OCI-LY3 (cell line): ENCODE results near the gene CYP26B1.

Experiments
- H2AFZ ChIP-seq: fragments of 200-600, 300-600 bp; shearing (Covaris generic); 2 replicates; pipeline ENCODE4 v1.6.0; 2014; ENCODE audit warnings: antibody characterized with exemption, low read depth, low read length
- H3K27ac ChIP-seq: fragments of 200-600, 300-600 bp; sonication (generic); 2 replicates; pipeline ENCODE4 v1.5.1; 2014; ENCODE audit warnings: mild to moderate bottlenecking, low read length, moderate library complexity, mixed read lengths
- H3K27me3 ChIP-seq: fragments of 200-600, 300-600 bp; sonication (generic); 2 replicates; pipeline ENCODE4 v1.6.1; 2014; ENCODE audit warnings: low read depth, low read length, mixed read lengths
- H3K36me3 ChIP-seq: fragments of 200-600, 300-600 bp; sonication (generic); replicated peaks from 2 replicates; pipeline ENCODE3; 2014; ENCODE audit warnings: low read depth, low read length, mixed read lengths
- H3K4me1 ChIP-seq: fragments of 300-600, 200-600 bp; sonication (generic); 2 replicates; pipeline ENCODE4 v1.6.1; 2014; ENCODE audit warnings: low read length, mixed read lengths
- H3K4me2 ChIP-seq: fragments of 200-600, 300-600 bp; sonication (generic); 2 replicates; pipeline ENCODE4 v1.6.1; 2014; ENCODE audit warnings: low read length, mixed read lengths
- H3K4me3 ChIP-seq: fragments of 300-600, 200-600 bp; sonication (generic); 2 replicates; pipeline ENCODE4 v1.5.1; 2014; ENCODE audit warnings: antibody characterized with exemption, mild to moderate bottlenecking, low read length, moderate library complexity
- H3K79me2 ChIP-seq: fragments of 300-600, 200-600 bp; shearing (Covaris generic); 2 replicates; pipeline ENCODE4 v1.6.1; 2014; ENCODE audit warnings: mild to moderate bottlenecking, low read length, mixed read lengths
- H3K9ac ChIP-seq: fragments of 300-600, 200-600 bp; shearing (Covaris generic); 2 replicates; pipeline ENCODE4 v1.6.0; 2014; ENCODE audit warnings: mild to moderate bottlenecking, low read length, moderate library complexity
- H3K9me3 ChIP-seq: fragments of 200-600, 300-600 bp; shearing (Covaris generic); 2 replicates; pipeline ENCODE4 v1.6.1; 2014; ENCODE audit warnings: low read length, mixed read lengths; ENCODE audit not compliant: insufficient read depth
- H4K20me1 ChIP-seq: fragments of 200-600, 300-600 bp; sonication (generic); 2 replicates; pipeline ENCODE4 v1.6.1; 2016; ENCODE audit warnings: low read length, mixed read lengths; ENCODE audit not compliant: insufficient read depth
- EZH2phosphoT487 ChIP-seq: fragments of 200-600 bp; shearing (Covaris generic); IDR thresholded peaks from 2 replicates; pipeline ENCODE4 v1.6.1; 2018; ENCODE audit warnings: antibody characterized with exemption, mixed run types, low read depth
- TF ChIP-seq, protein P1 (sequence below): fragments of 200-600, 300-600 bp; sonication (generic); IDR thresholded peaks from 2 replicates; pipeline ENCODE4 v1.5.1; 2014; ENCODE audit warnings: antibody characterized with exemption, low read length, low read depth

Gene CYP26B1

DNA sequence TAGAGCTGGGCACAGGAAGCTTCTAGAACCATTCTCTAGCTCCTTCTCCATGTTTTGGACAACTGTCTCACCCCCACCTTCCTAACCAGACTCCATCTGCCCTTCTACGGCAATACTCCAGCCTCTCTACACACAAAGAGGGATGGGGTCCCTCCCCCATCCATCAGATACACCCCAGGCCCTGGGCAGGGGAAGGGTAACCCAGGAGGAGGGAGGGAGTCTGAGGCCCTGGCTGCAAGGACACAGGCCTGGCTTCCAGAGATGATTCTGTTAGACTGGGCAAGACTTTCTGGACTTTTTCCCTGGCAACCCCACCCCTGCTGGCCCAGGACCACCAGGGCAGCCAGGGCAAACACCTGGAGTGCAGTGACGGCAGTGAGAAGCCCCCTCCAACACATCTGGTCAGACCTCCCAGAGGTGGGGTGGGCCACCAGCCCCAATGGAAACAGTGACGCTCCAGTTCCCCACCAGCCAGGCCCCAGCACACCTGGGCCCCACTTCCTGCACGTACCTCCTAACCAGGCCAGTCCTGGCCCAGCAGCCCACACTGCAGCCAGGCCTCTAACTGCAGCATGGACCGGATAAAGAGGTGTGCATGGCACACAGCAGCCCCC, 6.5 kb downstream of the CYP26B1 start:
- Histone ChIP-seq H3K4me3 (no peak overlapping the region), H3K9me3 (no peaks in the 10 kb centered on the region), H3K36me3 (no peaks in the 10 kb centered on the region), H3K4me2 (no peak overlapping the region), H3K27ac (no peak overlapping the region), H3K9ac (no peak overlapping the region), H4K20me1 (no peaks in the 10 kb centered on the region), H3K79me2 (no peaks in the 10 kb centered on the region), H3K4me1 (no peaks in the 10 kb centered on the region), H2AFZ (no peak overlapping the region), H3K27me3 (no peaks in the 10 kb centered on the region)
- no peak for TF ChIP-seq EZH2phosphoT487
- TF ChIP-seq, protein P1, sequence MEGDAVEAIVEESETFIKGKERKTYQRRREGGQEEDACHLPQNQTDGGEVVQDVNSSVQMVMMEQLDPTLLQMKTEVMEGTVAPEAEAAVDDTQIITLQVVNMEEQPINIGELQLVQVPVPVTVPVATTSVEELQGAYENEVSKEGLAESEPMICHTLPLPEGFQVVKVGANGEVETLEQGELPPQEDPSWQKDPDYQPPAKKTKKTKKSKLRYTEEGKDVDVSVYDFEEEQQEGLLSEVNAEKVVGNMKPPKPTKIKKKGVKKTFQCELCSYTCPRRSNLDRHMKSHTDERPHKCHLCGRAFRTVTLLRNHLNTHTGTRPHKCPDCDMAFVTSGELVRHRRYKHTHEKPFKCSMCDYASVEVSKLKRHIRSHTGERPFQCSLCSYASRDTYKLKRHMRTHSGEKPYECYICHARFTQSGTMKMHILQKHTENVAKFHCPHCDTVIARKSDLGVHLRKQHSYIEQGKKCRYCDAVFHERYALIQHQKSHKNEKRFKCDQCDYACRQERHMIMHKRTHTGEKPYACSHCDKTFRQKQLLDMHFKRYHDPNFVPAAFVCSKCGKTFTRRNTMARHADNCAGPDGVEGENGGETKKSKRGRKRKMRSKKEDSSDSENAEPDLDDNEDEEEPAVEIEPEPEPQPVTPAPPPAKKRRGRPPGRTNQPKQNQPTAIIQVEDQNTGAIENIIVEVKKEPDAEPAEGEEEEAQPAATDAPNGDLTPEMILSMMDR, result no peak

DNA sequence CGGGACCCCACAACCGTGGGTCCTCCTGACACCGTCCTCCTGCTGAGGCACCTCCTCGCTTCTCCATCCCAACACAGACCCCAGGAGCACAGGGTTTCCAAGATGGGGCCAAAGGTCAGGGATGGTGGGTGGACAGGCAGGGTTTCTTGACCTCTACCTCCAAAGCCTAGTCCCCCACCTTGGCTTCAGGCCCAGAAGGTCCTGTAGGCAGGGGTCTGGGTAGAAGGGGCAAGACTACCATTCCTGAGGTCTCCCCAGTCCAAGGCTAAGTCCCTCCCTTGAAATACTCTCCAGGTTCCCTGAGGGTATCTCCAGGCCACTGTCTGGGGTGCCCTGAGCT, 7.1 kb downstream of the CYP26B1 start:
- no peak overlapping the region for H3K27ac ChIP-seq
- H3K4me1 ChIP-seq, result no peaks in the 10 kb centered on the region
- no peak for TF ChIP-seq EZH2phosphoT487
- TF ChIP-seq, protein P1, result no peak
- no peaks in the 10 kb centered on the region for H3K9me3 ChIP-seq
- H3K27me3 ChIP-seq, result no peaks in the 10 kb centered on the region
- no peaks in the 10 kb centered on the region for H4K20me1 ChIP-seq
- no peaks in the 10 kb centered on the region for H3K79me2 ChIP-seq
- no peak overlapping the region for H3K9ac ChIP-seq
- no peak overlapping the region for H3K4me3 ChIP-seq
- no peak overlapping the region for H3K4me2 ChIP-seq
- H2AFZ ChIP-seq, result no peak overlapping the region
- no peaks in the 10 kb centered on the region for H3K36me3 ChIP-seq

DNA sequence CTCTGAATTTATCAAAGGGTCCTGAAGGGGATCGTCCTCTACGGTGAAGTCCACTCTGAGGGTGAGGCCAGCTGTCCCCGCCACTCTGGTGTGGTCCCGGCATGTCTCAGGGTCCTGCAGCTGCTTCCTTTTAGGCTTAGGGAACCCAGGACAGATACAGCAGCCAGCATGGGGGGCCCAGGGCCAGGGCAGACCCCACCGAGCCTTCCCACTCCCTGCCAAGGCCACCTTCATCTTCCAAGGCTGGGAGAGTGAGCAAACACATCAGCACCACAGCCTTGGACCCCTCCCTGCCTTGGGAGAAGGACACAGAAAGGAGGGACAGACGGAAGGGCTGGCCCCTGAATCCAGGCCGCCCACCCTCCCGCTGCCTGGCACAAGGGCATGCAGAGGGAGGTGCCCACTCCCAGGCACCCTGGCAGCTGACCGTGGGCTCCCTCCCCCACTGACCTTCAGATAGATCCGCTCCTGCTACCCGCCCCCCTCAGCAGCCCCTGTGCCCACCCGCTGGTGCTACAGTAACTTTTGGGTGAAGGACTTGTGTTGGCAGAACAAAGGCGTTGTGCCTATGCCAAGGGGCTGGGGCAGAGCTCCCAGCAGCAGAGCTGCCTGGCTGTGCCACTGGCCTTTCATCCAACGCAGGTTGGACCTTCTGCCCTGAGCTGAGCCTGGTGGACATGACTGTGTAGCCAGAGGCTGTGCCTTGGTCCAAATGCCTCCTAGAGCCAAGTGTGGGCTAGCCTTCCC, 7.6 kb downstream of the CYP26B1 start:
- Histone ChIP-seq H3K27me3 (no peaks in the 10 kb centered on the region), H3K4me2 (no peak overlapping the region), H2AFZ (no peak overlapping the region), H3K79me2 (no peaks in the 10 kb centered on the region), H3K9ac (no peak overlapping the region), H4K20me1 (no peaks in the 10 kb centered on the region), H3K4me3 (no peak overlapping the region), H3K36me3 (no peaks in the 10 kb centered on the region), H3K27ac (no peak overlapping the region), H3K4me1 (no peaks in the 10 kb centered on the region), H3K9me3 (no peaks in the 10 kb centered on the region)
- TF ChIP-seq, protein P1, result no peak
- TF ChIP-seq EZH2phosphoT487, result no peak

DNA sequence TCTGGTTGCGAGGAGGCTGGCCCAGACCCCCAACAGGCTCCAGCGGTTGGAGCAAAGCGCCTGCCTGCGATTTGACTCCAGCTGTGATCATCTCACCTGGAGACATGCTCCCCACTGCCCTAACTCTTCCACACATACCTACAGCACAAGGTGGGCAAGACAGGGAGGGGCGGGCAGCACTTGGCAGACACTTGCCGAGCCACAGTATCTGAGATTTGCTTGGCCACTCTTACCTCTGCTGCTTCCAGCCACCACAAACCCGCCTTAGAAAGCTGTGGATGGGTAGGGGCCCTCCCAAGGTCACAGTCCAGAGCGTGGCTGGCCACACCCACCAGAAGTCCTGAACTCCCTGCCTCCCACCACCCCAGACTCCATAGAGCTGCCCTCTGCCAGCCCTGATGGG, 8.2 kb downstream of the CYP26B1 start:
- H3K79me2 ChIP-seq, result no peaks in the 10 kb centered on the region
- H3K27ac ChIP-seq, result no peak overlapping the region
- H3K4me3 ChIP-seq, result no peak overlapping the region
- H3K36me3 ChIP-seq, result no peaks in the 10 kb centered on the region
- H4K20me1 ChIP-seq, result no peaks in the 10 kb centered on the region
- no peaks in the 10 kb centered on the region for H3K9me3 ChIP-seq
- no peak overlapping the region for H2AFZ ChIP-seq
- no peak overlapping the region for H3K9ac ChIP-seq
- TF ChIP-seq EZH2phosphoT487, result no peak
- TF ChIP-seq, protein P1, result no peak
- H3K4me2 ChIP-seq, result no peak overlapping the region
- H3K4me1 ChIP-seq, result no peaks in the 10 kb centered on the region
- no peaks in the 10 kb centered on the region for H3K27me3 ChIP-seq
